Fibroblast of pulmonary artery (primary cell): Measurements from ENCODE around the gene KLF15.

Experiments
- DNase-seq: peaks from one replicate; pipeline ENCODE4 v3.0.0-alpha.2; 2010; ENCODE audit warnings: low read depth
- H3K4me3 ChIP-seq: replicated peaks from 2 replicates; pipeline ENCODE4 v1.5.1; 2011; ENCODE audit warnings: low read depth, mild to moderate bottlenecking, control low read depth, low read length, moderate library complexity
- CTCF ChIP-seq: IDR thresholded peaks from 2 replicates; pipeline ENCODE4 v1.5.1; 2011; ENCODE audit warnings: mild to moderate bottlenecking, control low read depth, low read length, inconsistent platforms; ENCODE audit errors: missing control alignments

The KLF15 gene

GRCh38 chr3:126399351-126399735 is 42.1 kb upstream of the KLF15 start:
- TF ChIP-seq CTCF = no peak
- DNase-seq = no peak
- H3K4me3 ChIP-seq = no peak overlapping the region

GRCh38 chr3:126398423-126399350 is 41.5 kb upstream of the KLF15 start:
- no peak overlapping the region for H3K4me3 ChIP-seq
- DNase-seq = no peak
- TF ChIP-seq CTCF = no peak

- DNase-seq = no peak
- H3K4me3 ChIP-seq = no peak overlapping the region
- no peak for TF ChIP-seq CTCF
Observed at GRCh38 chr3:126397610-126398422, 40.6 kb upstream of the KLF15 start.

- DNase-seq = no peak
- H3K4me3 ChIP-seq = no peak overlapping the region
- TF ChIP-seq CTCF = no peak
Observed at GRCh38 chr3:126396536-126396935, 39.3 kb upstream of the KLF15 start.

- no peak overlapping the region for H3K4me3 ChIP-seq
- no peak for TF ChIP-seq CTCF
- no peak for DNase-seq
Observed at GRCh38 chr3:126395846-126396513, 38.8 kb upstream of the KLF15 start.

GRCh38 chr3:126394977-126395321 is 37.7 kb upstream of the KLF15 start:
- no peak for TF ChIP-seq CTCF
- no peak for DNase-seq
- no peak overlapping the region for H3K4me3 ChIP-seq
